Effector memory CD4-positive, alpha-beta T cell (primary cell): Measurements from ENCODE around the gene DMGDH.

ENCODE experiments used
- DNase-seq, 3 donors: peaks; one replicate each; pipeline ENCODE4 v3.0.0-alpha.2; 2020
- H3K27ac ChIP-seq: 2 replicates; pipeline ENCODE4 v1.7.0; 2013; ENCODE audit warnings: mild to moderate bottlenecking, low read length, moderate library complexity; ENCODE audit not compliant: insufficient read depth, poor library complexity, severe bottlenecking
- H3K27me3 ChIP-seq: replicated peaks from 2 replicates; pipeline ENCODE4 v1.7.0; 2013; ENCODE audit warnings: mild to moderate bottlenecking, low read length; ENCODE audit not compliant: insufficient read depth, control insufficient read depth, poor library complexity, severe bottlenecking
- H3K36me3 ChIP-seq: 2 replicates; pipeline ENCODE4 v1.7.0; 2013; ENCODE audit warnings: mild to moderate bottlenecking, low read length, moderate library complexity; ENCODE audit not compliant: control insufficient read depth, insufficient read depth
- H3K4me1 ChIP-seq: 2 replicates; pipeline ENCODE4 v1.7.0; 2013; ENCODE audit warnings: low read length, mild to moderate bottlenecking; ENCODE audit not compliant: control insufficient read depth, insufficient read depth, poor library complexity, severe bottlenecking
- H3K4me3 ChIP-seq: 2 replicates; pipeline ENCODE4 v1.7.0; 2013; ENCODE audit warnings: low read length, low read depth, mild to moderate bottlenecking; ENCODE audit not compliant: insufficient read depth, poor library complexity, severe bottlenecking
- H3K9me3 ChIP-seq: 2 replicates; pipeline ENCODE4 v1.7.0; 2013; ENCODE audit warnings: mild to moderate bottlenecking, low read length, moderate library complexity; ENCODE audit not compliant: control insufficient read depth
- total RNA-seq, 3 donors: gene quantifications; one replicate each; lab custom pipeline; 2026; lab: John Stamatoyannopoulos, UW

DMGDH gene
- 1.0 to 2.3 (median 2.0) reads per million in 3 donors for total RNA-seq

DNA sequence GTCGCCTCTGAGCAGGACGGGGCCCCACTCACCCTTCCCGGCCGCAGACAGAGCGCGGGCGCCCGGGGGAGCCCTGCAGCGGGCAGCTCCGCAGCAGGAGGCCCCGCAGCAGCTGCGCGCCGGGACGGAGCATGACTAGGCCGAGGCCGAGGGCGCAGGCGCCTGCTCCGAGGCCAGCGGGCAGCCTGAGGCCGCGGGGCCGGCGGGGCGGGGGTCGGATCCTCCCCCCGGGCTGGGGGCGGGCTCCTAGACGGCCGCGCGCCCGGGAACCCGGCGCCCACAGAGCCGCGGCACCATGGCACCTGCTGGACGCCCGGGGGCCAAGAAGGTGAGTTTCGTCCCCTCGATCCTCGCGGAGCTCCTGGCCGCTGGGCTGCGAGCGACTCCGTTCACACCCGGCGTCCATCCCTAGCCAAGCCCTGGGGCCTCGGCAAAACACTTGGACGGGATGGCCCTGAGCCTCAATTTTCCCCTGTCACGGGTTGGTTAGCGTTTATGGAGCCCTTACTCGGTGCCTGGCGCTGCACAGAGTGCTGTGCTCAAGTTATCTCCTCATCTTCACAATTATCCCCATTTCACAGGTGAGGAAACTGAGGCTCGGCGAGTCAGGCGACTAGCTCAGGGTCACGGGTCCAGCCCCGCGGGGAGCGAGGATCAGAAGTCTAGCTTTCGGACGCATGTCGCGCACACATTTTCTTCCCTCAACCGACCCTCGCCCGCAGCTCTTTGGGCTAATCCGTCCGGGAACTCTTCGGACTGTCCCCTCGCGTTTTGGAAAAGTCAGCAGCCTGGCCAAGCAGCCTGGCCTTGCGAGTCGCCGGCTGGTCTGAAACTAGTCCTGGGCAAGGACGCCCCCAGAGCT, at the start of gene DMGDH, which contains the start of gene BHMT2:
Gene DMGDH (minus strand): TSS at position 187 of the 862 bp plus-strand sequence. CDS start 54 bp downstream, at position 133.
Gene BHMT2 (plus strand): TSS at position 280 of the 862 bp plus-strand sequence. CDS start 16 bp downstream, at position 296.
- Histone ChIP-seq H3K9me3 (no peaks in the 10 kb centered on the region), H3K4me3 (no peak within 1 kb of the TSS), H3K36me3 (no peaks in the 10 kb centered on the region), H3K27me3 (peaks cover 10% of the 10 kb centered on the region), H3K4me1 (no peaks in the 10 kb centered on the region), H3K27ac (no peak within 1 kb of the TSS)
- no peak for DNase-seq

GRCh38 chr5:79112703-79113058, 43.2 kb upstream of the DMGDH start:
- Histone ChIP-seq H3K9me3 (no peaks in the 10 kb centered on the region), H3K27me3 (peaks cover 8% of the 10 kb centered on the region)

GRCh38 chr5:79111960-79112702, 42.7 kb upstream of the DMGDH start:
- Histone ChIP-seq H3K4me1 (no peaks in the 10 kb centered on the region), H3K27me3 (peaks cover 8% of the 10 kb centered on the region), H3K4me3 (no peak overlapping the region), H3K27ac (no peak overlapping the region), H3K36me3 (no peaks in the 10 kb centered on the region), H3K9me3 (no peaks in the 10 kb centered on the region)
- DNase-seq, result no peak

More at GRCh38 chr5:79112703-79113058, 43.2 kb upstream of the DMGDH start:
- no peak overlapping the region for H3K4me3 ChIP-seq
- H3K4me1 ChIP-seq, result no peaks in the 10 kb centered on the region
- H3K36me3 ChIP-seq, result no peaks in the 10 kb centered on the region
- DNase-seq, result no peak
- no peak overlapping the region for H3K27ac ChIP-seq

- Histone ChIP-seq H3K27me3 (peaks cover 8% of the 10 kb centered on the region), H3K4me1 (no peaks in the 10 kb centered on the region), H3K4me3 (no peak within 1 kb of the TSS), H3K9me3 (no peaks in the 10 kb centered on the region), H3K27ac (no peak within 1 kb of the TSS), H3K36me3 (no peaks in the 10 kb centered on the region)
- DNase-seq, result no peak
Observed at GRCh38 chr5:79111387-79111959, 42.0 kb upstream of the DMGDH start, which contains the start of gene BHMT. Gene BHMT (plus strand): TSS chr5:79111809. CDS start chr5:79111886, 77 bp downstream.

- Histone ChIP-seq H3K27ac (no peak overlapping the region), H3K4me1 (no peaks in the 10 kb centered on the region), H3K9me3 (no peaks in the 10 kb centered on the region), H3K4me3 (no peak overlapping the region), H3K36me3 (no peaks in the 10 kb centered on the region), H3K27me3 (peaks cover 14% of the 10 kb centered on the region)
- DNase-seq, result no peak
Observed at GRCh38 chr5:79109527-79110492, 40.3 kb upstream of the DMGDH start.

DNA sequence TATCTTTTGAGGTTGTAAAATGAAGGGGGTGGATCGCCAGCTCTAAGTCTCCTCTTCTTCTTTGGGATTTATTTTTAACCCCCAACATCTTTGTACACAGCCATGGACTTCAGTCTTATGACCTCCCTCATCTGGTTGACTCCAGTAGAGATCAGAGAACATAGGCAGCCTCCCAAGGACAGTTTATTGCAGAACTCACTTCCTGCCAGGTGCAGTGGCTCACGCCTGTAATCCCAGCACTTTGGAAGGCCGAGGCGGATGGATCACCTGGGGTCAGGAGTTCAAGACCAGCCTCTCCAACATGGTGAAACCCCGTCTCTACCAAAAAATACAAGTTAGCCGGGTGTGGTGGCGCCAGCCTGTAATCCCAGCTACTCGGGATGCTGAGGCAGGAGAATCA, 39.3 kb upstream of the DMGDH start:
- Histone ChIP-seq H3K9me3 (no peaks in the 10 kb centered on the region), H3K4me3 (no peak overlapping the region), H3K27me3 (peaks cover 14% of the 10 kb centered on the region), H3K36me3 (no peaks in the 10 kb centered on the region), H3K4me1 (no peaks in the 10 kb centered on the region), H3K27ac (no peak overlapping the region)
- no peak for DNase-seq

GRCh38 chr5:79108086-79108485, 38.6 kb upstream of the DMGDH start:
- Histone ChIP-seq H3K27ac (no peak overlapping the region), H3K4me1 (no peaks in the 10 kb centered on the region), H3K36me3 (no peaks in the 10 kb centered on the region), H3K9me3 (no peaks in the 10 kb centered on the region), H3K4me3 (no peak overlapping the region), H3K27me3 (peaks cover 14% of the 10 kb centered on the region)
- DNase-seq, result no peak

DNA sequence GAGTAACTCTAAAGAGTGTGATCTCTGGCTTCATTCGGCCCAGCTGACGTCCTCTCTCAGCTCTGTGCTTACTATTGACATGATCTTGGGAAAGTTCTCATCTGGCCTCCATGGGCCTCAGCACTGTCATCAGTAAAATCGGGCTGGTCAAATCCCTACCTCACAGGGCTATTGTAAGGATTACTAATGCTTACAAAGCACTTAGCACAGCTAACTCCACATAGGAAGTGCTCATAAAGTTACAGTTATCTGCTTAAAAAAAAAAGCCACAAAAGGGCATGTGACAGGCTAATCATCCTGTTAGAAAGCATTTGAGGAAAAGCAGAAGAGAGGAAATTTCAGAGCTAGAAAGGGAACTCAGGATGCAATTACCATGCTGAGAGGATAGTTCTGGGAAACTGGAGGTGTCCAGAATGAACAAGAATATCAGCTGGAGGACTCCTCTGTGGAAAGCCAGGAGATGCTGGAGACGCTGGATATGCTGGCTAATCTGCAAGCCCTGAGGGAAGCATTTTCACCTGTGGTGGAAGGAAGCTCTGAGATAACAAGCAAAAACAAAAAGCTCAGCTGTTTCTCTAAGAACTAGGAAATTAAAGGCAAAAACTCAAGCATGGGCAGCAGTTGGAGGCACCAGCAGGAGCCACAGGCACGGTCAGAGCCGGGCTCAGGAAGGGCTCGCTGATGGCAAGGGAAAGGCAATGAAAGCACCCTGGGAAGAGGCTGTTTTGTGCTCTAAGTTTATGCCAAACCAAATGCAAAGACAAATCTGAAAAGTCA, 37.7 kb upstream of the DMGDH start:
- Histone ChIP-seq H3K4me1 (no peaks in the 10 kb centered on the region), H3K9me3 (no peaks in the 10 kb centered on the region), H3K27ac (no peak overlapping the region), H3K27me3 (peaks cover 12% of the 10 kb centered on the region), H3K4me3 (no peak overlapping the region), H3K36me3 (no peaks in the 10 kb centered on the region)
- DNase-seq, result no peak
